Measurements from ENCODE around the gene CHMP4A. TPM values are rescaled to one million over a fixed set of nuclear protein-coding genes. Genes with fewer than 3 reads are reported as not detected.
A peak's percentile ranks its signal among the peaks of the same experiment; 100 is the strongest.
"Not testable (repeated sequence)": the region's sequence is repeated elsewhere in the genome, so short reads cannot be mapped to it uniquely, and the experiment has no call there.

Gene CHMP4A
- total RNA-seq, 1 experiment from 2014 or later: 54.1 TPM

GRCh38 chr14:24226473-24226872, 13.2 kb upstream of the CHMP4A start:
- DNase-seq (ENCODE audit: low read depth): no peak

GRCh38 chr14:24224618-24225071, 11.4 kb upstream of the CHMP4A start:
- DNase-seq (ENCODE audit: low read depth): peak; percentile 83

GRCh38 chr14:24222987-24223386, 9.7 kb upstream of the CHMP4A start:
- DNase-seq (ENCODE audit: low read depth): not testable (repeated sequence)

- no peak for DNase-seq (ENCODE audit: low read depth)
Observed at GRCh38 chr14:24219521-24219920, 6.2 kb upstream of the CHMP4A start.

GRCh38 chr14:24219080-24219479, 5.8 kb upstream of the CHMP4A start:
- DNase-seq (ENCODE audit: low read depth): no peak

- DNase-seq (ENCODE audit: low read depth): not testable (repeated sequence)
Observed at GRCh38 chr14:24216876-24217275, 3.6 kb upstream of the CHMP4A start.

- DNase-seq (ENCODE audit: low read depth): no peak
Observed at GRCh38 chr14:24216345-24216699, 3.0 kb upstream of the CHMP4A start.

- peak; percentile 86 for DNase-seq (ENCODE audit: low read depth)
Observed at GRCh38 chr14:24215495-24216344, 2.4 kb upstream of the CHMP4A start, which contains the start of gene MDP1. Gene MDP1 (minus strand): TSS chr14:24216066. CDS start chr14:24215955, 111 bp downstream.

- no peak for DNase-seq (ENCODE audit: low read depth)
Observed at GRCh38 chr14:24213866-24214662, 776 bp upstream of the CHMP4A start.

GRCh38 chr14:24211311-24211710, 2.0 kb downstream of the CHMP4A start:
- DNase-seq (ENCODE audit: low read depth): no peak

- no peak for DNase-seq (ENCODE audit: low read depth)
Observed at GRCh38 chr14:24207625-24208024, 5.7 kb downstream of the CHMP4A start.

- no peak for DNase-seq (ENCODE audit: low read depth)
Observed at GRCh38 chr14:24207104-24207551, 6.2 kb downstream of the CHMP4A start.

- no peak for DNase-seq (ENCODE audit: low read depth)
Observed at GRCh38 chr14:24206260-24207103, 6.8 kb downstream of the CHMP4A start.

GRCh38 chr14:24204163-24205146, 8.8 kb downstream of the CHMP4A start:
- DNase-seq (ENCODE audit: low read depth): no peak

- DNase-seq (ENCODE audit: low read depth): not testable (repeated sequence)
Observed at GRCh38 chr14:24203249-24203886, 9.9 kb downstream of the CHMP4A start.

- DNase-seq (ENCODE audit: low read depth): not testable (repeated sequence)
Observed at GRCh38 chr14:24202538-24202937, 10.8 kb downstream of the CHMP4A start.

- no peak for DNase-seq (ENCODE audit: low read depth)
Observed at GRCh38 chr14:24198814-24199524, 14.3 kb downstream of the CHMP4A start.

GRCh38 chr14:24197056-24197450, 16.2 kb downstream of the CHMP4A start:
- no peak for DNase-seq (ENCODE audit: low read depth)

Data from LHCN-M2 (cell line).